SK-N-SH (cell line): Measurements from ENCODE around the gene GPR162. TPM values are rescaled to one million over a fixed set of nuclear protein-coding genes. Genes with fewer than 3 reads are reported as not detected.

Source experiments
- CTCF ChIA-PET: fragments of 300-600, 350-600 bp; formaldehyde crosslinking; extraction: SDS; loops from one replicate; lab custom pipeline; 2021; lab: Yijun Ruan, JAX
- POLR2A ChIA-PET: fragments of 350-600 bp; sonication (Branson Sonifier 250); formaldehyde crosslinking; extraction: SDS; loops from one replicate; lab custom pipeline; 2020; ENCODE audit warnings: antibody characterized with exemption, inconsistent platforms; lab: Yijun Ruan, JAX
- DNase-seq: peaks from one replicate; pipeline ENCODE4 v3.0.0; 2012
- H2AFZ ChIP-seq: fragments of 200-600 bp; sonication (generic); 2 replicates; pipeline ENCODE4 v1.8.1; 2016; ENCODE audit warnings: antibody characterized with exemption, mild to moderate bottlenecking, low read depth
- H3F3A ChIP-seq: fragments of 200-600 bp; sonication (generic); replicated peaks from 2 replicates; pipeline ENCODE3; 2016; ENCODE audit warnings: antibody characterized with exemption, mild to moderate bottlenecking; ENCODE audit not compliant: insufficient read depth
- H3K27ac ChIP-seq, 2 experiments: fragments of 200-500 bp in 1 of 2; fragments of 200-600 bp in 1 of 2; sonication (Bioruptor generic) in 1 of 2; sonication (generic), shearing (Covaris generic) in 1 of 2; 2 replicates each; pipeline versions ENCODE4 v1.5.1 to v1.6.1; 2014 to 2016; ENCODE audit warnings: low read depth in 2 of 2, inconsistent platforms in 1 of 2, low read length in 1 of 2, mild to moderate bottlenecking in 1 of 2, mixed read lengths in 1 of 2
- H3K27me3 ChIP-seq: fragments of 200-600 bp; sonication (generic), shearing (Covaris generic); 2 replicates; pipeline ENCODE4 v1.6.1; 2016; ENCODE audit warnings: mixed run types; ENCODE audit not compliant: insufficient read depth
- H3K36me3 ChIP-seq, 2 experiments: fragments of 200-500 bp in 1 of 2; fragments of 200-600 bp in 1 of 2; sonication (Bioruptor generic) in 1 of 2; sonication (generic) in 1 of 2; replicated peaks in 1 of 2; 2 replicates each; pipeline versions ENCODE3 to v1.5.1; 2014 to 2016; ENCODE audit warnings: low read length in 1 of 2, mild to moderate bottlenecking in 1 of 2; ENCODE audit not compliant: insufficient read depth in 2 of 2, control insufficient read depth in 1 of 2
- H3K4me1 ChIP-seq, 2 experiments: fragments of 200-500 bp in 1 of 2; fragments of 200-600 bp in 1 of 2; sonication (Bioruptor generic) in 1 of 2; sonication (generic), shearing (Covaris generic) in 1 of 2; 2 replicates each; pipeline versions ENCODE4 v1.5.1 to v1.6.1; 2014 to 2016; ENCODE audit warnings: low read depth in 1 of 2, low read length in 1 of 2, mixed run types in 1 of 2; ENCODE audit not compliant: insufficient read depth in 2 of 2, control insufficient read depth in 1 of 2
- H3K4me2 ChIP-seq: fragments of 200-600 bp; sonication (generic), shearing (Covaris generic); 2 replicates; pipeline ENCODE4 v1.6.1; 2017; ENCODE audit warnings: mixed run types
- H3K4me3 ChIP-seq, 2 experiments: fragments of 200-500 bp in 1 of 2; fragments of 200-600 bp in 1 of 2; sonication (Bioruptor generic) in 1 of 2; sonication (generic), shearing (Covaris generic) in 1 of 2; 2 replicates each; pipeline versions ENCODE4 v1.5.1 to v1.8.1; 2014 to 2016; ENCODE audit warnings: low read depth in 2 of 2, inconsistent platforms in 1 of 2, low read length in 1 of 2, mild to moderate bottlenecking in 1 of 2, mixed read lengths in 1 of 2, moderate library complexity in 1 of 2
- H3K79me2 ChIP-seq: fragments of 200-600 bp; sonication (generic); 2 replicates; pipeline ENCODE4 v1.8.1; 2017; ENCODE audit warnings: mild to moderate bottlenecking; ENCODE audit not compliant: insufficient read depth
- H3K9ac ChIP-seq: fragments of 200-600 bp; sonication (generic); 2 replicates; pipeline ENCODE4 v1.6.1; 2017; ENCODE audit warnings: mixed run types
- H3K9me2 ChIP-seq: fragments of 200-600 bp; sonication (generic); 2 replicates; pipeline ENCODE4 v1.6.1; 2017; ENCODE audit warnings: mixed run types
- H3K9me3 ChIP-seq: fragments of 200-600 bp; sonication (generic); 2 replicates; pipeline ENCODE4 v1.6.1; 2017; ENCODE audit warnings: mixed run types, mild to moderate bottlenecking, moderate library complexity
- H4K20me1 ChIP-seq: fragments of 200-600 bp; sonication (generic); 2 replicates; pipeline ENCODE4 v1.6.1; 2017; ENCODE audit warnings: mild to moderate bottlenecking, mixed run types; ENCODE audit not compliant: insufficient read depth
- FOXJ3 ChIP-seq: sonication (generic); formaldehyde crosslinking; IDR thresholded peaks from 2 replicates; pipeline ENCODE4 v1.5.1; 2020; ENCODE audit warnings: mild to moderate bottlenecking, missing genetic modification reagents
- MXI1 ChIP-seq: IDR thresholded peaks from 2 replicates; pipeline ENCODE4 v1.6.1; 2012; ENCODE audit warnings: mild to moderate bottlenecking, low read depth, low read length, improper control_type of control experiment
- NFIC ChIP-seq: IDR thresholded peaks from 2 replicates; pipeline ENCODE4 v1.4.0; 2012; ENCODE audit warnings: borderline replicate concordance
- RXRA ChIP-seq: IDR thresholded peaks from 2 replicates; pipeline ENCODE4 v1.4.0; 2012; ENCODE audit warnings: low read depth, mild to moderate bottlenecking, borderline replicate concordance
- SIN3A ChIP-seq: IDR thresholded peaks from 2 replicates; pipeline ENCODE4 v1.6.1; 2012; ENCODE audit warnings: low read depth, mild to moderate bottlenecking, low read length, moderate library complexity, borderline replicate concordance
- TAF1 ChIP-seq: IDR thresholded peaks from 2 replicates; pipeline ENCODE4 v1.6.1; 2012; ENCODE audit warnings: low read depth, mild to moderate bottlenecking, low read length, moderate library complexity, borderline replicate concordance
- TCF12 ChIP-seq: IDR thresholded peaks from 2 replicates; pipeline ENCODE4 v1.4.0; 2012
- TEAD4 ChIP-seq: IDR thresholded peaks from 2 replicates; pipeline ENCODE4 v1.4.0; 2012; ENCODE audit warnings: mild to moderate bottlenecking, borderline replicate concordance; ENCODE audit not compliant: insufficient read depth
- YY1 ChIP-seq: IDR thresholded peaks from 2 replicates; pipeline ENCODE4 v1.4.0; 2012; ENCODE audit warnings: low read depth, mild to moderate bottlenecking
- whole genome bisulfite sequencing: methylation state at CpG from one replicate; pipeline ENCODE4 v1.1.6; 2017; ENCODE audit warnings: low lambda C conversion rate; 5-methylcytosine and 5-hydroxymethylcytosine counted together
- polyA plus RNA-seq, 3 experiments: library from polyadenylated mRNA; depleted of rRNA; stranded (reverse); fragments of >200 nt; gene quantifications; 2 replicates each; pipeline ENCODE4 v1.2.3, GENCODE V29; 2012
- TF ChIP-seq, protein P1 (sequence below): IDR thresholded peaks from 2 replicates; pipeline ENCODE4 v1.4.0; 2012; ENCODE audit warnings: low read depth, borderline replicate concordance
- TF ChIP-seq, protein P2 (sequence below): IDR thresholded peaks from 2 replicates; pipeline ENCODE4 v1.6.1; 2012; ENCODE audit warnings: mild to moderate bottlenecking, low read depth, low read length, moderate library complexity
- TF ChIP-seq, protein P3 (sequence below): IDR thresholded peaks from 2 replicates; pipeline ENCODE4; 2012

The GPR162 gene
- polyA plus RNA-seq, 1 of the 3 experiments (the other 2 are of a cell fraction): 18.6 TPM

DNA sequence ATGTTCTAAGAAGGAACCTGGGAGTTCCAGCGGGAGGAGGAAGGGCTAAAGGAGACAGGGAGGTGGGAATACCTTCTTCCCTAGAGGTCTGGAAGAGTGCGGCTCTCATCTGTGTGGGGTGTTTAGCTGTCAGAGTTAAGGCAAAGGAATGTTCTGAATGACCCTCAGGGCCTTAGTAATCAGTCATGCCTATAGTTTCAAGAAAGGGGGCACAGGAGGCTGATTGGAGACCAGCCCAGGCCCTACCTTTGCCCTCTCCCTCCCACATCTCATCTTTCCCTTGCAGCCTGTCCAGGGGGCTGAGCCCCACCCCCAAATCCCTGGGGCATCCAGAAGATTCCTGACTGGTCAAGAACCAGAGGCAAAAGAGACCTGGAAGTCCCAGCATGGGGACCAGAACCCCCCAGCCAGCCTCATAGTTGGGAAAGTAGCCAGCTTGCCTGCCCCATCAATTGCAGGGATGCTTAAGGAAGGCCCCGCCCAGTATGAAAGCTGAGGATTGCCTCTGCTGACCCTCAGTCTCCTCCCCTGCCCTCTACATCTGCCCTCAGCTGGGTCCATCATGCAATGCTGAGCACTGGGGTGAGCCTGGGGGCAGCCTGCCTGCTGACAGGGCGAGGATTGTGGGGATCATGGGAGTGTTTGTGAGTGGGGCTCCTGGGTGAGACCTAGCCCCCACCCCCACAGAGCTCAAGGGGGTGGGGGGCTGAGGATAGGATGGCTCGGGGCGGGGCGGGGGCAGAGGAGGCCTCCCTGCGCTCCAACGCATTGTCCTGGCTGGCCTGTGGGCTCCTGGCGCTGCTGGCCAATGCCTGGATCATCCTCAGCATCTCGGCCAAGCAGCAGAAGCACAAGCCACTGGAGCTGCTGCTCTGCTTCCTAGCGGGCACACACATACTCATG lies 1.8 kb downstream of the GPR162 start (continued):
- TF ChIP-seq, protein P1, sequence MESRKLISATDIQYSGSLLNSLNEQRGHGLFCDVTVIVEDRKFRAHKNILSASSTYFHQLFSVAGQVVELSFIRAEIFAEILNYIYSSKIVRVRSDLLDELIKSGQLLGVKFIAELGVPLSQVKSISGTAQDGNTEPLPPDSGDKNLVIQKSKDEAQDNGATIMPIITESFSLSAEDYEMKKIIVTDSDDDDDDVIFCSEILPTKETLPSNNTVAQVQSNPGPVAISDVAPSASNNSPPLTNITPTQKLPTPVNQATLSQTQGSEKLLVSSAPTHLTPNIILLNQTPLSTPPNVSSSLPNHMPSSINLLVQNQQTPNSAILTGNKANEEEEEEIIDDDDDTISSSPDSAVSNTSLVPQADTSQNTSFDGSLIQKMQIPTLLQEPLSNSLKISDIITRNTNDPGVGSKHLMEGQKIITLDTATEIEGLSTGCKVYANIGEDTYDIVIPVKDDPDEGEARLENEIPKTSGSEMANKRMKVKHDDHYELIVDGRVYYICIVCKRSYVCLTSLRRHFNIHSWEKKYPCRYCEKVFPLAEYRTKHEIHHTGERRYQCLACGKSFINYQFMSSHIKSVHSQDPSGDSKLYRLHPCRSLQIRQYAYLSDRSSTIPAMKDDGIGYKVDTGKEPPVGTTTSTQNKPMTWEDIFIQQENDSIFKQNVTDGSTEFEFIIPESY: no peak
- TF ChIP-seq SIN3A (no peak), FOXJ3 (CRISPR knock-in tag) (no peak), NFIC (no peak), TAF1 (no peak)

DNA sequence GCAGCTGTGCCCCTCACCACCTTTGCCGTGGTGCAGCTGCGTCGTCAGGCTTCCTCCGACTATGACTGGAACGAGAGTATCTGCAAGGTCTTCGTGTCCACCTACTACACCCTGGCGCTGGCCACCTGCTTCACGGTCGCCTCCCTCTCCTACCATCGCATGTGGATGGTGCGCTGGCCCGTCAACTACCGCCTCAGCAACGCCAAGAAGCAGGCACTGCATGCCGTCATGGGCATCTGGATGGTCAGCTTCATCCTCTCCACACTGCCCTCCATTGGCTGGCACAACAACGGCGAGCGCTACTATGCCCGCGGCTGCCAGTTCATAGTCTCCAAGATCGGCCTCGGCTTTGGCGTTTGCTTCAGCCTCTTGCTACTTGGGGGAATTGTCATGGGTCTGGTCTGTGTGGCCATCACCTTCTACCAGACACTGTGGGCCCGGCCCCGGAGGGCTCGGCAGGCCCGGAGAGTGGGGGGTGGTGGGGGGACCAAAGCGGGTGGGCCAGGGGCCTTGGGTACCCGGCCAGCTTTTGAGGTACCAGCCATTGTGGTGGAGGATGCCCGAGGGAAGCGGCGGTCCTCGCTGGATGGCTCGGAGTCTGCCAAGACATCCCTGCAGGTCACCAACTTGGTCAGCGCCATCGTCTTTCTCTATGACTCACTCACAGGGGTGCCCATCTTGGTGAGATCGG lies 2.6 kb downstream of the GPR162 start:
- no peak overlapping the region for H3K4me2 ChIP-seq
- no peak overlapping the region for H3K27ac ChIP-seq
- H3K9me2 ChIP-seq: no peaks in the 10 kb centered on the region
- H4K20me1 ChIP-seq: no peaks in the 10 kb centered on the region
- H3K27me3 ChIP-seq: no peaks in the 10 kb centered on the region
- H3K4me3 ChIP-seq: no peak overlapping the region
- 95% methylated on average over 33 of the region's 37 CpGs for WGBS
- H3K9ac ChIP-seq: no peak overlapping the region
- H2AFZ ChIP-seq: no peak overlapping the region
- H3K9me3 ChIP-seq: no peaks in the 10 kb centered on the region
- H3K4me1 ChIP-seq: peaks cover 24 to 64% of the 10 kb centered on the region in 2 experiments; a peak in 3 of 4 replicates
- ChIA-PET CTCF (interaction anchor here (1.0 to 14.1 kb wide), 21 partner anchors 7 to 154 kb away, joined by 3 to 246 read pairs (median 10); partner anchors contain the start of genes CD4, CDCA3, GNB3 and MLF2), POLR2A (interaction anchor here (1.3 to 7.0 kb wide), 2 partner anchors 48 to 71 kb away, joined by 3 to 46 read pairs; partner anchors contain the start of genes MLF2 and SPSB2)
- TF ChIP-seq YY1 (no peak), RXRA (no peak), MXI1 (no peak), TCF12 (no peak), TEAD4 (no peak)
- TF ChIP-seq, protein P2, sequence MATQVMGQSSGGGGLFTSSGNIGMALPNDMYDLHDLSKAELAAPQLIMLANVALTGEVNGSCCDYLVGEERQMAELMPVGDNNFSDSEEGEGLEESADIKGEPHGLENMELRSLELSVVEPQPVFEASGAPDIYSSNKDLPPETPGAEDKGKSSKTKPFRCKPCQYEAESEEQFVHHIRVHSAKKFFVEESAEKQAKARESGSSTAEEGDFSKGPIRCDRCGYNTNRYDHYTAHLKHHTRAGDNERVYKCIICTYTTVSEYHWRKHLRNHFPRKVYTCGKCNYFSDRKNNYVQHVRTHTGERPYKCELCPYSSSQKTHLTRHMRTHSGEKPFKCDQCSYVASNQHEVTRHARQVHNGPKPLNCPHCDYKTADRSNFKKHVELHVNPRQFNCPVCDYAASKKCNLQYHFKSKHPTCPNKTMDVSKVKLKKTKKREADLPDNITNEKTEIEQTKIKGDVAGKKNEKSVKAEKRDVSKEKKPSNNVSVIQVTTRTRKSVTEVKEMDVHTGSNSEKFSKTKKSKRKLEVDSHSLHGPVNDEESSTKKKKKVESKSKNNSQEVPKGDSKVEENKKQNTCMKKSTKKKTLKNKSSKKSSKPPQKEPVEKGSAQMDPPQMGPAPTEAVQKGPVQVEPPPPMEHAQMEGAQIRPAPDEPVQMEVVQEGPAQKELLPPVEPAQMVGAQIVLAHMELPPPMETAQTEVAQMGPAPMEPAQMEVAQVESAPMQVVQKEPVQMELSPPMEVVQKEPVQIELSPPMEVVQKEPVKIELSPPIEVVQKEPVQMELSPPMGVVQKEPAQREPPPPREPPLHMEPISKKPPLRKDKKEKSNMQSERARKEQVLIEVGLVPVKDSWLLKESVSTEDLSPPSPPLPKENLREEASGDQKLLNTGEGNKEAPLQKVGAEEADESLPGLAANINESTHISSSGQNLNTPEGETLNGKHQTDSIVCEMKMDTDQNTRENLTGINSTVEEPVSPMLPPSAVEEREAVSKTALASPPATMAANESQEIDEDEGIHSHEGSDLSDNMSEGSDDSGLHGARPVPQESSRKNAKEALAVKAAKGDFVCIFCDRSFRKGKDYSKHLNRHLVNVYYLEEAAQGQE: no peak
- TF ChIP-seq, protein P3, sequence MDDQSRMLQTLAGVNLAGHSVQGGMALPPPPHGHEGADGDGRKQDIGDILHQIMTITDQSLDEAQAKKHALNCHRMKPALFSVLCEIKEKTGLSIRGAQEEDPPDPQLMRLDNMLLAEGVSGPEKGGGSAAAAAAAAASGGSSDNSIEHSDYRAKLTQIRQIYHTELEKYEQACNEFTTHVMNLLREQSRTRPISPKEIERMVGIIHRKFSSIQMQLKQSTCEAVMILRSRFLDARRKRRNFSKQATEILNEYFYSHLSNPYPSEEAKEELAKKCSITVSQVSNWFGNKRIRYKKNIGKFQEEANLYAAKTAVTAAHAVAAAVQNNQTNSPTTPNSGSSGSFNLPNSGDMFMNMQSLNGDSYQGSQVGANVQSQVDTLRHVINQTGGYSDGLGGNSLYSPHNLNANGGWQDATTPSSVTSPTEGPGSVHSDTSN: no peak
- peaks cover 8% of the 10 kb centered on the region for H3F3A ChIP-seq
- no peaks in the 10 kb centered on the region for H3K36me3 ChIP-seq
- DNase-seq: no peak
- peaks cover 13% of the 10 kb centered on the region for H3K79me2 ChIP-seq
